ENCODE data around the gene COPS6. TPM values are rescaled to one million over a fixed set of nuclear protein-coding genes. Genes with fewer than 3 reads are reported as not detected.

Gene COPS6
- total RNA-seq, 1 donor from 2014 or later, result 103 TPM

GRCh38 chr7:100093054-100093453 is 4.3 kb downstream of the COPS6 start:
- Mint-ChIP-seq H3K4me1 (peaks cover 22% of the 10 kb centered on the region), H3K4me3 (no peak overlapping the region), H3K27ac (peak overlapping the region; percentile 30), H3K9me3 (no peaks in the 10 kb centered on the region), H3K27me3 (ENCODE audit: low read depth) (no peaks in the 10 kb centered on the region), H3K36me3 (peaks cover 59% of the 10 kb centered on the region)
- no peak for DNase-seq (ENCODE audit: low spot score in 2 of 2, unreplicated experiment in 2 of 2)
- TF ChIP-seq, protein P1, sequence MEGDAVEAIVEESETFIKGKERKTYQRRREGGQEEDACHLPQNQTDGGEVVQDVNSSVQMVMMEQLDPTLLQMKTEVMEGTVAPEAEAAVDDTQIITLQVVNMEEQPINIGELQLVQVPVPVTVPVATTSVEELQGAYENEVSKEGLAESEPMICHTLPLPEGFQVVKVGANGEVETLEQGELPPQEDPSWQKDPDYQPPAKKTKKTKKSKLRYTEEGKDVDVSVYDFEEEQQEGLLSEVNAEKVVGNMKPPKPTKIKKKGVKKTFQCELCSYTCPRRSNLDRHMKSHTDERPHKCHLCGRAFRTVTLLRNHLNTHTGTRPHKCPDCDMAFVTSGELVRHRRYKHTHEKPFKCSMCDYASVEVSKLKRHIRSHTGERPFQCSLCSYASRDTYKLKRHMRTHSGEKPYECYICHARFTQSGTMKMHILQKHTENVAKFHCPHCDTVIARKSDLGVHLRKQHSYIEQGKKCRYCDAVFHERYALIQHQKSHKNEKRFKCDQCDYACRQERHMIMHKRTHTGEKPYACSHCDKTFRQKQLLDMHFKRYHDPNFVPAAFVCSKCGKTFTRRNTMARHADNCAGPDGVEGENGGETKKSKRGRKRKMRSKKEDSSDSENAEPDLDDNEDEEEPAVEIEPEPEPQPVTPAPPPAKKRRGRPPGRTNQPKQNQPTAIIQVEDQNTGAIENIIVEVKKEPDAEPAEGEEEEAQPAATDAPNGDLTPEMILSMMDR (IDR thresholded peaks at IDR 0.05; ENCODE audit: unreplicated experiment), result no peak

DNA sequence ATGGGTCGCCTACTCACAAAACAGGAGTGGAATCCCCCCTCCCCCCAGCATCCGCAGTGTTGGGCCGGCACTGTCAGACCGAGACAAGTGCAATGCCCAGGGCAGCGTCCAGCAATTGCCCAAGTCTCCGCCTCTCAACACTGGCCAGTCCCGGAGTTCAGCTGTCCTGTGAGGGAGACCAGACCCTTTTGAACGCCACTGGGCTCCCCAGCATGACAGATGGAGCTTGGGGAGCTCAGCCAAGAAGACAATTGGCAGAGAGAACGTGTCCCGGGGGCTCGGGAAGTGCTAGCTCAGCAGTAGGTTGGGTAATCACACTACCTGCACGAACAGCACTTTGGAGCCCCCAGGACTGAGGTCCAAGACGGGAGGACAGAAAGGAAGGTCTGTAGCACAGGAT is 4.7 kb downstream of the COPS6 start:
- Mint-ChIP-seq H3K36me3 (peaks cover 62% of the 10 kb centered on the region), H3K27me3 (ENCODE audit: low read depth) (no peaks in the 10 kb centered on the region), H3K4me1 (peaks cover 22% of the 10 kb centered on the region), H3K27ac (no peak overlapping the region), H3K9me3 (no peaks in the 10 kb centered on the region), H3K4me3 (no peak overlapping the region)
- TF ChIP-seq, protein P1 (IDR thresholded peaks at IDR 0.05; ENCODE audit: unreplicated experiment), result no peak
- no peak for DNase-seq (ENCODE audit: low spot score in 2 of 2, unreplicated experiment in 2 of 2)

GRCh38 chr7:100093925-100094486 is 5.2 kb downstream of the COPS6 start:
- H3K4me1 Mint-ChIP-seq, result peaks cover 27% of the 10 kb centered on the region
- no peak overlapping the region for H3K4me3 Mint-ChIP-seq
- no peak for DNase-seq (ENCODE audit: low spot score in 2 of 2, unreplicated experiment in 2 of 2)
- no peak overlapping the region for H3K27ac Mint-ChIP-seq
- H3K9me3 Mint-ChIP-seq, result no peaks in the 10 kb centered on the region
- peaks cover 66% of the 10 kb centered on the region for H3K36me3 Mint-ChIP-seq
- H3K27me3 Mint-ChIP-seq (ENCODE audit: low read depth), result no peaks in the 10 kb centered on the region
- TF ChIP-seq, protein P1 (IDR thresholded peaks at IDR 0.05; ENCODE audit: unreplicated experiment), result no peak

- peaks cover 31% of the 10 kb centered on the region for H3K4me1 Mint-ChIP-seq
- H3K36me3 Mint-ChIP-seq, result peaks cover 75% of the 10 kb centered on the region
- TF ChIP-seq, protein P1 (IDR thresholded peaks at IDR 0.05; ENCODE audit: unreplicated experiment), result no peak
- no peak for DNase-seq (ENCODE audit: low spot score in 2 of 2, unreplicated experiment in 2 of 2)
- H3K27me3 Mint-ChIP-seq (ENCODE audit: low read depth), result no peaks in the 10 kb centered on the region
- H3K9me3 Mint-ChIP-seq, result no peaks in the 10 kb centered on the region
- peak overlapping the region; percentile 47 for H3K27ac Mint-ChIP-seq
- H3K4me3 Mint-ChIP-seq, result no peak overlapping the region
Measured at GRCh38 chr7:100095289-100095688, 6.5 kb downstream of the COPS6 start.

DNA sequence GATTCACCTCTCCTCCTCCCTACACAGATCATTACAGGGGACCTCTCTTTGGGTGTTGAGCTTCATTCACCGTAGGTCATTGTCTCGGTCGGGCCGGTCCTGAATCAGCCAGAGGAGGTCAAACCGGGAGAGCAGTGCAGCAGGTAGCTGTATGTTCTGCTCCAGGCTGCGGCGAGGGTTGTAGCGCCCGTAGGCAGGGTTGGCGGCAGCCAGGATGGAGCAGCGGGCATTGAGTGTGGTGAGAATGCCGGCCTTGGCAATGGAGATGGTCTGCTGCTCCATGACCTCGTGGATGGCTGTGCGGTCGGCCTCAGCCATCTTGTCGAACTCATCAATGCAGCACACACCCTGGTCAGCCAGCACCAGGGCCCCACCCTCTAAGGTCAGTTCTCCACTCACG is 6.9 kb downstream of the COPS6 start:
- TF ChIP-seq, protein P1 (IDR thresholded peaks at IDR 0.05; ENCODE audit: unreplicated experiment), result no peak
- Mint-ChIP-seq H3K36me3 (peaks cover 71% of the 10 kb centered on the region), H3K4me3 (peak overlapping the region; percentile 15), H3K9me3 (no peaks in the 10 kb centered on the region), H3K27ac (peak overlapping the region; percentile 64), H3K27me3 (ENCODE audit: low read depth) (no peaks in the 10 kb centered on the region), H3K4me1 (peaks cover 29% of the 10 kb centered on the region)
- DNase-seq (ENCODE audit: low spot score in 2 of 2, unreplicated experiment in 2 of 2), result no peak

DNA sequence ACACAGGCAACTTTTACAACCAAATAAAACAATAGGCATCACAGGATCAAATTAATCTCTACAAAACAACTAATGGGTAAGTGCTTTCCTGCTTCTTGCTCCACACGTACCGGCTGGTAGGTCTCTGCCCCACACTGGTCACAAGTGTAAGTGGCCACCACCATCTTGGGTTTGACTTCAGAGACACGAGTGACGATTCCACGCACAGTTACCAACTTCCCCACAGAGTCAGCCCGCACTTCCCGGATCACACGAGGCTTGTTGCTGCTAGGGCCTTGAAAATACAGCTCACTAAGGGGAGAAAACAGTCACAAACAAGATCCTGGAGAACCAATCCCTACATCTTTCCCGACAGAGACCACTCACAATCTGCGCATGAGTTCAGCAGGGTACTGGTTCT is 10.1 kb downstream of the COPS6 start:
- TF ChIP-seq, protein P1 (IDR thresholded peaks at IDR 0.05; ENCODE audit: unreplicated experiment), result no peak
- no peaks in the 10 kb centered on the region for H3K27me3 Mint-ChIP-seq (ENCODE audit: low read depth)
- peak overlapping the region; percentile 99 for H3K27ac Mint-ChIP-seq

More for the DNA sequence above, 10.1 kb downstream of the COPS6 start:
- DNase-seq (ENCODE audit: low spot score in 2 of 2, unreplicated experiment in 2 of 2), result no peak
- Mint-ChIP-seq H3K4me3 (peak overlapping the region; percentile 89), H3K36me3 (peaks cover 40% of the 10 kb centered on the region), H3K9me3 (no peaks in the 10 kb centered on the region), H3K4me1 (peaks cover 36% of the 10 kb centered on the region)

Measured in mesothelial cell of epicardium (in vitro differentiated cells).